ENCODE data around the gene GPC1.

The GPC1 gene

GRCh38 chr2:240397924-240398645, 37.4 kb upstream of the GPC1 start:
- DNase-seq: no peak

- no peak for DNase-seq
Observed at GRCh38 chr2:240398661-240399267, 36.7 kb upstream of the GPC1 start.

GRCh38 chr2:240399419-240400324, 35.8 kb upstream of the GPC1 start:
- no peak for DNase-seq

- no peak for DNase-seq
Observed at GRCh38 chr2:240400371-240401161, 34.9 kb upstream of the GPC1 start.

GRCh38 chr2:240401308-240401707, 34.2 kb upstream of the GPC1 start:
- no peak for DNase-seq

GRCh38 chr2:240401781-240402551, 33.5 kb upstream of the GPC1 start:
- no peak for DNase-seq

- DNase-seq: no peak
Observed at GRCh38 chr2:240402566-240403272, 32.7 kb upstream of the GPC1 start.

- DNase-seq: no peak
Observed at GRCh38 chr2:240403396-240404104, 31.9 kb upstream of the GPC1 start.

GRCh38 chr2:240404174-240404852, 31.1 kb upstream of the GPC1 start:
- DNase-seq: no peak

- DNase-seq: no peak
Observed at GRCh38 chr2:240405133-240405532, 30.3 kb upstream of the GPC1 start.

- DNase-seq: no peak
Observed at GRCh38 chr2:240405684-240406313, 29.7 kb upstream of the GPC1 start.

GRCh38 chr2:240407090-240407489, 28.4 kb upstream of the GPC1 start:
- no peak for DNase-seq

GRCh38 chr2:240410004-240410403, 25.5 kb upstream of the GPC1 start:
- no peak for DNase-seq

GRCh38 chr2:240410808-240411207, 24.7 kb upstream of the GPC1 start:
- DNase-seq: no peak

- no peak for DNase-seq
Observed at GRCh38 chr2:240411261-240412160, 24.0 kb upstream of the GPC1 start.

- DNase-seq: no peak
Observed at GRCh38 chr2:240412211-240412861, 23.1 kb upstream of the GPC1 start.

- no peak for DNase-seq
Observed at GRCh38 chr2:240412975-240413812, 22.3 kb upstream of the GPC1 start.

All from GDM1 (cell line).